H1 (cell line): ENCODE data around the gene MARCHF2. TPM values are rescaled to one million over a fixed set of nuclear protein-coding genes. Genes with fewer than 3 reads are reported as not detected.

Experiments
- ASH2L ChIP-seq: fragments of 200-600, 300-600 bp; sonication (generic); IDR thresholded peaks from one replicate; pipeline ENCODE4 v1.7.1; 2017; ENCODE audit warnings: low read length
- BRCA1 ChIP-seq: IDR thresholded peaks from 2 replicates; pipeline ENCODE4 v1.6.1; 2012; ENCODE audit warnings: low read depth, low read length, improper control_type of control experiment
- FOSL1 ChIP-seq: IDR thresholded peaks from 2 replicates; pipeline ENCODE4 v1.6.1; 2011; ENCODE audit warnings: mild to moderate bottlenecking, low read depth, low read length, moderate library complexity; ENCODE audit not compliant: insufficient read depth
- JUN ChIP-seq: IDR thresholded peaks from 2 replicates; pipeline ENCODE4 v1.6.1; 2011; ENCODE audit warnings: low read depth, mild to moderate bottlenecking, improper control_type of control experiment, low read length
- JUND ChIP-seq: IDR thresholded peaks from 2 replicates; pipeline ENCODE4 v1.6.1; 2011; ENCODE audit warnings: mild to moderate bottlenecking, improper control_type of control experiment, low read length
- KDM1A ChIP-seq: fragments of 200-600, 300-600 bp; sonication (generic); IDR thresholded peaks from 2 replicates; pipeline ENCODE4 v1.7.1; 2016; ENCODE audit warnings: mild to moderate bottlenecking, low read length, borderline replicate concordance
- SP2 ChIP-seq: IDR thresholded peaks from 2 replicates; pipeline ENCODE4 v1.6.1; 2012; ENCODE audit warnings: mild to moderate bottlenecking, low read length, inconsistent platforms
- SUZ12 ChIP-seq: fragments of 200-600 bp; sonication (generic); IDR thresholded peaks from 2 replicates; pipeline ENCODE4 v1.6.1; 2012; ENCODE audit warnings: mild to moderate bottlenecking, inconsistent platforms, low read length, moderate library complexity, mixed read lengths
- polyA plus RNA-seq, 7 experiments: library from polyadenylated mRNA; depleted of rRNA in 3 of 7; stranded (reverse) in 5 of 7; unstranded in 2 of 7; fragments of >200 nt in 5 of 7; fragments of 200-250 nt in 2 of 7; gene quantifications; 1 replicate in 5 of 7; 2 replicates in 1 of 7; 4 replicates in 1 of 7; pipeline versions ENCODE4 v1.2.1 to v1.2.3, GENCODE V29; 2011 to 2013; ENCODE audit warnings: missing spikeins in 2 of 7, mixed read lengths in 2 of 7
- total RNA-seq: library from RNA; stranded (reverse); fragmentation: NEBNext Ultra II Directional; extraction: Animal tissue kit (Norgen Biotek cat#: 25700); gene quantifications from 2 replicates; pipeline ENCODE4 v1.2.1, GENCODE V29; 2021
- TF ChIP-seq, protein P1 (sequence below): fragments of 300-600 bp; sonication (generic); IDR thresholded peaks from 2 replicates; pipeline ENCODE4 v1.7.1; 2012; ENCODE audit warnings: low read length, moderate library complexity, mild to moderate bottlenecking, inconsistent platforms; ENCODE audit not compliant: insufficient replicate concordance
- TF ChIP-seq, protein P2 (sequence below): IDR thresholded peaks from 2 replicates; pipeline ENCODE4 v1.6.1; 2012; ENCODE audit warnings: low read length, inconsistent platforms

MARCHF2 gene
- total and polyA plus RNA-seq, 2 of the 8 experiments (the other 6 are each of a cell fraction or from before 2014, with no cell fraction given): 18.5 to 46.2 TPM

DNA sequence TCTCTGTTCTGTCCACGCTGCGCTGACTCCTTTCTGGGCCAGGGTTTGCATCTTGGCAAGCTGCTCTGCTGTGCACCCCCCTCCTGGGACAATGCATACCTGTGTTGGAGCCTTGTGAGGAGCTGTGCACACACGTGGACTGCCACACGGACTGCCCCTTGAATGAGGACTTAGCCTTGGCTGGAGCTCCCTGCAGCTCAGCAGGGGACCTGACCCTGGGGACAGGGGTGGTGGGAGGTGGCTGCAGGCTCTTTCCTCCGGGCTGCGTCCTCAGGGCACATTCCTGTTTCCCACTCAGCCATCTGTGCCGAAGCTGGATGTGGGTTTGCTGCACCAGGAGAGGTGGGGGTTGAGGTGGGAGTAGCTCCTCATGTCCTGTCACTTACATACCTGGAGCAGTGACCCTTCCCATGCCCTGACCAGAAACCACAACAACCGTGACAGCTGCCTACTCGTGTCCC, 14.8 kb upstream of the MARCHF2 start (continued):
- TF ChIP-seq, protein P1, sequence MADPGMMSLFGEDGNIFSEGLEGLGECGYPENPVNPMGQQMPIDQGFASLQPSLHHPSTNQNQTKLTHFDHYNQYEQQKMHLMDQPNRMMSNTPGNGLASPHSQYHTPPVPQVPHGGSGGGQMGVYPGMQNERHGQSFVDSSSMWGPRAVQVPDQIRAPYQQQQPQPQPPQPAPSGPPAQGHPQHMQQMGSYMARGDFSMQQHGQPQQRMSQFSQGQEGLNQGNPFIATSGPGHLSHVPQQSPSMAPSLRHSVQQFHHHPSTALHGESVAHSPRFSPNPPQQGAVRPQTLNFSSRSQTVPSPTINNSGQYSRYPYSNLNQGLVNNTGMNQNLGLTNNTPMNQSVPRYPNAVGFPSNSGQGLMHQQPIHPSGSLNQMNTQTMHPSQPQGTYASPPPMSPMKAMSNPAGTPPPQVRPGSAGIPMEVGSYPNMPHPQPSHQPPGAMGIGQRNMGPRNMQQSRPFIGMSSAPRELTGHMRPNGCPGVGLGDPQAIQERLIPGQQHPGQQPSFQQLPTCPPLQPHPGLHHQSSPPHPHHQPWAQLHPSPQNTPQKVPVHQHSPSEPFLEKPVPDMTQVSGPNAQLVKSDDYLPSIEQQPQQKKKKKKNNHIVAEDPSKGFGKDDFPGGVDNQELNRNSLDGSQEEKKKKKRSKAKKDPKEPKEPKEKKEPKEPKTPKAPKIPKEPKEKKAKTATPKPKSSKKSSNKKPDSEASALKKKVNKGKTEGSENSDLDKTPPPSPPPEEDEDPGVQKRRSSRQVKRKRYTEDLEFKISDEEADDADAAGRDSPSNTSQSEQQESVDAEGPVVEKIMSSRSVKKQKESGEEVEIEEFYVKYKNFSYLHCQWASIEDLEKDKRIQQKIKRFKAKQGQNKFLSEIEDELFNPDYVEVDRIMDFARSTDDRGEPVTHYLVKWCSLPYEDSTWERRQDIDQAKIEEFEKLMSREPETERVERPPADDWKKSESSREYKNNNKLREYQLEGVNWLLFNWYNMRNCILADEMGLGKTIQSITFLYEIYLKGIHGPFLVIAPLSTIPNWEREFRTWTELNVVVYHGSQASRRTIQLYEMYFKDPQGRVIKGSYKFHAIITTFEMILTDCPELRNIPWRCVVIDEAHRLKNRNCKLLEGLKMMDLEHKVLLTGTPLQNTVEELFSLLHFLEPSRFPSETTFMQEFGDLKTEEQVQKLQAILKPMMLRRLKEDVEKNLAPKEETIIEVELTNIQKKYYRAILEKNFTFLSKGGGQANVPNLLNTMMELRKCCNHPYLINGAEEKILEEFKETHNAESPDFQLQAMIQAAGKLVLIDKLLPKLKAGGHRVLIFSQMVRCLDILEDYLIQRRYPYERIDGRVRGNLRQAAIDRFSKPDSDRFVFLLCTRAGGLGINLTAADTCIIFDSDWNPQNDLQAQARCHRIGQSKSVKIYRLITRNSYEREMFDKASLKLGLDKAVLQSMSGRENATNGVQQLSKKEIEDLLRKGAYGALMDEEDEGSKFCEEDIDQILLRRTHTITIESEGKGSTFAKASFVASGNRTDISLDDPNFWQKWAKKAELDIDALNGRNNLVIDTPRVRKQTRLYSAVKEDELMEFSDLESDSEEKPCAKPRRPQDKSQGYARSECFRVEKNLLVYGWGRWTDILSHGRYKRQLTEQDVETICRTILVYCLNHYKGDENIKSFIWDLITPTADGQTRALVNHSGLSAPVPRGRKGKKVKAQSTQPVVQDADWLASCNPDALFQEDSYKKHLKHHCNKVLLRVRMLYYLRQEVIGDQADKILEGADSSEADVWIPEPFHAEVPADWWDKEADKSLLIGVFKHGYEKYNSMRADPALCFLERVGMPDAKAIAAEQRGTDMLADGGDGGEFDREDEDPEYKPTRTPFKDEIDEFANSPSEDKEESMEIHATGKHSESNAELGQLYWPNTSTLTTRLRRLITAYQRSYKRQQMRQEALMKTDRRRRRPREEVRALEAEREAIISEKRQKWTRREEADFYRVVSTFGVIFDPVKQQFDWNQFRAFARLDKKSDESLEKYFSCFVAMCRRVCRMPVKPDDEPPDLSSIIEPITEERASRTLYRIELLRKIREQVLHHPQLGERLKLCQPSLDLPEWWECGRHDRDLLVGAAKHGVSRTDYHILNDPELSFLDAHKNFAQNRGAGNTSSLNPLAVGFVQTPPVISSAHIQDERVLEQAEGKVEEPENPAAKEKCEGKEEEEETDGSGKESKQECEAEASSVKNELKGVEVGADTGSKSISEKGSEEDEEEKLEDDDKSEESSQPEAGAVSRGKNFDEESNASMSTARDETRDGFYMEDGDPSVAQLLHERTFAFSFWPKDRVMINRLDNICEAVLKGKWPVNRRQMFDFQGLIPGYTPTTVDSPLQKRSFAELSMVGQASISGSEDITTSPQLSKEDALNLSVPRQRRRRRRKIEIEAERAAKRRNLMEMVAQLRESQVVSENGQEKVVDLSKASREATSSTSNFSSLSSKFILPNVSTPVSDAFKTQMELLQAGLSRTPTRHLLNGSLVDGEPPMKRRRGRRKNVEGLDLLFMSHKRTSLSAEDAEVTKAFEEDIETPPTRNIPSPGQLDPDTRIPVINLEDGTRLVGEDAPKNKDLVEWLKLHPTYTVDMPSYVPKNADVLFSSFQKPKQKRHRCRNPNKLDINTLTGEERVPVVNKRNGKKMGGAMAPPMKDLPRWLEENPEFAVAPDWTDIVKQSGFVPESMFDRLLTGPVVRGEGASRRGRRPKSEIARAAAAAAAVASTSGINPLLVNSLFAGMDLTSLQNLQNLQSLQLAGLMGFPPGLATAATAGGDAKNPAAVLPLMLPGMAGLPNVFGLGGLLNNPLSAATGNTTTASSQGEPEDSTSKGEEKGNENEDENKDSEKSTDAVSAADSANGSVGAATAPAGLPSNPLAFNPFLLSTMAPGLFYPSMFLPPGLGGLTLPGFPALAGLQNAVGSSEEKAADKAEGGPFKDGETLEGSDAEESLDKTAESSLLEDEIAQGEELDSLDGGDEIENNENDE: no peak
- TF ChIP-seq ASH2L (no peak), JUND (no peak), JUN (no peak), SUZ12 (no peak), SP2 (no peak), BRCA1 (no peak), KDM1A (no peak), FOSL1 (no peak)
- TF ChIP-seq, protein P2, sequence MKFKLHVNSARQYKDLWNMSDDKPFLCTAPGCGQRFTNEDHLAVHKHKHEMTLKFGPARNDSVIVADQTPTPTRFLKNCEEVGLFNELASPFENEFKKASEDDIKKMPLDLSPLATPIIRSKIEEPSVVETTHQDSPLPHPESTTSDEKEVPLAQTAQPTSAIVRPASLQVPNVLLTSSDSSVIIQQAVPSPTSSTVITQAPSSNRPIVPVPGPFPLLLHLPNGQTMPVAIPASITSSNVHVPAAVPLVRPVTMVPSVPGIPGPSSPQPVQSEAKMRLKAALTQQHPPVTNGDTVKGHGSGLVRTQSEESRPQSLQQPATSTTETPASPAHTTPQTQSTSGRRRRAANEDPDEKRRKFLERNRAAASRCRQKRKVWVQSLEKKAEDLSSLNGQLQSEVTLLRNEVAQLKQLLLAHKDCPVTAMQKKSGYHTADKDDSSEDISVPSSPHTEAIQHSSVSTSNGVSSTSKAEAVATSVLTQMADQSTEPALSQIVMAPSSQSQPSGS: no peak
